ENCODE results near the gene GPC4. TPM values are rescaled to one million over a fixed set of nuclear protein-coding genes. Genes with fewer than 3 reads are reported as not detected.

The GPC4 gene
- total and polyA plus RNA-seq, 11 donors: 1.6 to 9.0 (median 5.7) TPM

GRCh38 chrX:133373386-133374079 lies 41.8 kb downstream of the GPC4 start:
- no peak for TF ChIP-seq POLR2A (IDR thresholded peaks at IDR 0.05)
- no peak for TF ChIP-seq CTCF (IDR thresholded peaks at IDR 0.05)
- Histone ChIP-seq H3K36me3 (no peaks in the 10 kb centered on the region), H3K4me1 (peaks cover 0 to 8% (median 0%) of the 10 kb centered on the region in 12 donors), H3K27me3 (peaks cover 0 to 20% (median 0%) of the 10 kb centered on the region in 9 donors), H3K4me3 (no peak overlapping the region), H3K9me3 (no peaks in the 10 kb centered on the region), H3K27ac (no peak overlapping the region)
- intact Hi-C loops (cut with DNase I): no loop called here
- ATAC-seq (no peak), DNase-seq (no peak)
- 60 to 85% (median 75%) methylated on average over 2 of the region's 2 CpGs for WGBS, 4 donors

- no peak overlapping the region for H3K27ac ChIP-seq
- peaks cover 0 to 6% (median 0%) of the 10 kb centered on the region in 12 donors for H3K4me1 ChIP-seq
- DNase-seq: no peak
- no peaks in the 10 kb centered on the region for H3K9me3 ChIP-seq
- intact Hi-C loops (cut with DNase I): no loop called here
- WGBS, 4 donors: 82 to 96% (median 90%) methylated on average over 3 of the region's 3 CpGs
- H3K27me3 ChIP-seq: peaks cover 0 to 17% (median 0%) of the 10 kb centered on the region in 9 donors
- TF ChIP-seq CTCF (IDR thresholded peaks at IDR 0.05) (no peak), POLR2A (IDR thresholded peaks at IDR 0.05) (no peak)
- H3K4me3 ChIP-seq: no peak overlapping the region
- H3K36me3 ChIP-seq: no peaks in the 10 kb centered on the region
- no peak for ATAC-seq
These were observed 44.5 kb downstream of the GPC4 start for GRCh38 chrX:133370696-133371275.

- 73 to 88% (median 79%) methylated on average over 2 of the region's 2 CpGs for WGBS, 4 donors
- Histone ChIP-seq H3K27me3 (peaks cover 0 to 20% (median 0%) of the 10 kb centered on the region in 9 donors), H3K9me3 (no peaks in the 10 kb centered on the region), H3K4me1 (no peaks in the 10 kb centered on the region), H3K4me3 (no peak overlapping the region), H3K27ac (no peak overlapping the region), H3K36me3 (no peaks in the 10 kb centered on the region)
- ATAC-seq: no peak
- intact Hi-C loops (cut with DNase I): no loop called here
- TF ChIP-seq POLR2A (IDR thresholded peaks at IDR 0.05) (no peak), CTCF (IDR thresholded peaks at IDR 0.05) (no peak)
- no peak for DNase-seq
These were observed 46.2 kb downstream of the GPC4 start for GRCh38 chrX:133369065-133369464.

- intact Hi-C loops (cut with DNase I): no loop called here
- no peaks in the 10 kb centered on the region for H3K4me1 ChIP-seq
- H3K27me3 ChIP-seq: peaks cover 0 to 25% (median 0%) of the 10 kb centered on the region in 9 donors
- ATAC-seq: no peak
- no peaks in the 10 kb centered on the region for H3K36me3 ChIP-seq
- H3K27ac ChIP-seq: no peak overlapping the region
- no peak overlapping the region for H3K4me3 ChIP-seq
- no peak for DNase-seq
- no peak for TF ChIP-seq POLR2A (IDR thresholded peaks at IDR 0.05)
- no peak for TF ChIP-seq CTCF (IDR thresholded peaks at IDR 0.05)
- H3K9me3 ChIP-seq: no peaks in the 10 kb centered on the region
These were observed 48.6 kb downstream of the GPC4 start for GRCh38 chrX:133366735-133367134.
